ENCODE results near the gene KPNA1.
A peak's percentile ranks its signal among the peaks of the same experiment; 100 is the strongest.

KPNA1 gene

DNA sequence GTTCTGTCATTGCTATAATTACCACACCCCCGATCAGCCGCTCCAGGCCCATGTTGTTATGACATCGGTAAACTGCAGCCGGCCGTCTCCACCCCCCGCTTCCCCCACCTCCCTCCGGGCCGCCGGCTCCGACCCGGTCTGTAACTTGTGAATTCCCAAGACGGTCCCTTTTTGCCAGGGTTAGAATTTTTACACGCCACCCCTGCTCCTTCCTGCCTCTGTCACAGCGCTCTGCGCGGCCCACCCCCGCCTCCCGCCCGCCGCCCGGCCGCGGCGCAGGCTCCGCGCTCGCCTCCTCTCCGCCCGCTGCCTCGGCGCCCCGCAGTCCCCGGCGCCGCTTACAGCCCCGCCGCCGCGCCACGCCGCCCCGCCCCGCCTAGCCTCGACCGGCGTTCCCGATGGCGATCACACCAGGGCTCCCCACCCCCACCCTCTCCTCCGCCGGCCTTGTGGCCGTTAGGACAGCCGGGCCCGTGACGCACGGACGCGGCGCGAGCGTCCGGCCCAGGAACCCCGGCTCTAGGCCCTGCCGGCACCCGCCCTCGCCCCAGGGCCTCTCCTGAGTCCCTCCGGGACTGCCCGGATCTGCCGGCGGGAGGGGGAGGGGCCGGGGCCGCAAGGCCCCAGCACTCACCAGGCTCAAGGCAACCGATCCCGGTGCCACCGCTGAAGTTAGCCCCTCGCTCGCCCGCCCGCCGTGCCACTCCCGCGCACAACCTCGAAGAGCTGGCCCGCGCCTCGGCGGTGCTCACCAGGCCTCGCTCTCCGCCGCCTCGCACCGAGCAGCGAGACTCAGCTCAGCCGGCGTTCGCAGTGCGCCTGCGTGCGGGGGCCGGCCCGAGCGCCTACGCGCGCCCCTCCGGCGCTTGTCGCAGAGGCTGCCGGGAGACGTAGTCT, at the start of gene KPNA1:
TSS of gene KPNA1 (minus strand) at position 817 of the 897 bp plus-strand sequence. CDS start 18,374 bp downstream, outside the sequence.
- peak; percentile 97 for DNase-seq (ENCODE audit: low spot score)

DNA sequence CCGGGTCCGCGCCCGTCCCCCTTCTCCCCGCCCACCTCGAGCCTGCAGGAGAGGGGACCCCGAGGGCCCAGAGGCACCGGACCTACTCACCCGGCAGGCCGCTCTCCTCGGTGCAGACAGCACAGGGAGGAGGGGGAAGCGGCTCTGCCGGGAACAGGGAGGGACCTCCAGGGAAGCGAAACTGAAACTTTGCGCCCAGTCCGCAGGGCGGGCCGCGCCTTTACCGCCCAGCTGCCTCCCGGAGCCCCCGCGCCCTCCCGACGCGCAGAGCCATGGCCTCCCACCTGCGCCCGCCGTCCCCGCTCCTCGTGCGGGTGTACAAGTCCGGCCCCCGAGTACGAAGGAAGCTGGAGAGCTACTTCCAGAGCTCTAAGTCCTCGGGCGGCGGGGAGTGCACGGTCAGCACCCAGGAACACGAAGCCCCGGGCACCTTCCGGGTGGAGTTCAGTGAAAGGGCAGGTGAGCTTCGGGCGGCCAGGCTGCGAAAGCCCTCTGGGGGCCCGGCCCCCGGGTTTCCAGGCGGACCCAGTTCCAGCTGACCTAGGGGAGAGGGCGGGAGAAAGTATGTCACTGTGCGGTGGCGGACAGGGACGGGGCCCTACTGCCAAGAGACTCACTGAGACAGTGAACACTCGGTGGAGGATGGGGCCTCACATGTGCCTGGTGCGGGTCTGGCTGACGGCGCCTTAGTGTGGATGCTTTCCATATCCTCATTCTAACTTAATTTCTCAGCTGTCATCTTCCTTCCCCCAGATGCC, 49.6 kb upstream of the KPNA1 start, which contains the start of the genes DTX3L and PARP9:
TSS of gene DTX3L (plus strand) at position 184 of the 758 bp plus-strand sequence. CDS start at position 273, 89 bp downstream.
TSS of gene PARP9 (minus strand) at position 146 of the 758 bp plus-strand sequence. CDS start 4,680 bp downstream, outside the sequence.
- peak; percentile 95 for DNase-seq (ENCODE audit: low spot score)

DNA sequence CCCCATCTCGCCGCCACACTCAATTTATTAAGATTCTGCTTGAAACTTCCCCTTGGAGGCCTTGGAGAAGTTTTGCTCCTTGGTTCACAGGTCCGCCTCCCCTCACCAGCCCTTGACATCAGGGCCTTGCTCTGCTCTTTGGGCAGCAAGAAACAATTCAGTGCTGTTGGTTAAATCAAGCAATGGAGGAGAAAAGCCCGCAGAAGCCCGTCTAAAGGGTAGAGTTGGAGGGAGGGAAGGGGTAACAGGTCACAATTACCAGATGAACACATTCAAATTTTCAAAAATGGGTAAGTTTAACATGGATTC, 48.9 kb upstream of the KPNA1 start:
- DNase-seq (ENCODE audit: low spot score) = peak; percentile 41

GRCh38 chr3:122562923-122563716, 48.4 kb upstream of the KPNA1 start:
- peak; percentile 26 for DNase-seq (ENCODE audit: low spot score)

DNA sequence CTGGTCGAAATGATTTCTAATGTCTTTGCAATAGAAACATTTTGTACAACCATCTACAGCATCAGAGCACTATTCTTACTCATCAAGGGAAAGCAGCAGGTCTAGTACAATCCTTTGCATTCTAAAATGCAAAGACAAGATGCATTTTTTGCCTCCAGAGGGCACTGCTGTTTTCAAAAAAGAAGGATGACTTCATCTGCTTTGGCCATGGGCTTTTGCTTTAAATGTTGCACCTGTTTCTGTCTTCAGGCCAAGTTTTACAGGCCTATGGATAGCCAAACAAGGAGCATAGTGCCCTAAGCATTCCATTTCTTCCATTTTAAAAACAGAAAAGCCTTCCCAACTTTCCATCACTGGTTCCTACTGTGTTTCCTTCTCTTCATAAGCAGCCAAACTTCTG, 45.9 kb upstream of the KPNA1 start:
- DNase-seq (ENCODE audit: low spot score) = peak; percentile 68

GRCh38 chr3:122559906-122560305, 45.2 kb upstream of the KPNA1 start:
- no peak for DNase-seq (ENCODE audit: low spot score)

DNA sequence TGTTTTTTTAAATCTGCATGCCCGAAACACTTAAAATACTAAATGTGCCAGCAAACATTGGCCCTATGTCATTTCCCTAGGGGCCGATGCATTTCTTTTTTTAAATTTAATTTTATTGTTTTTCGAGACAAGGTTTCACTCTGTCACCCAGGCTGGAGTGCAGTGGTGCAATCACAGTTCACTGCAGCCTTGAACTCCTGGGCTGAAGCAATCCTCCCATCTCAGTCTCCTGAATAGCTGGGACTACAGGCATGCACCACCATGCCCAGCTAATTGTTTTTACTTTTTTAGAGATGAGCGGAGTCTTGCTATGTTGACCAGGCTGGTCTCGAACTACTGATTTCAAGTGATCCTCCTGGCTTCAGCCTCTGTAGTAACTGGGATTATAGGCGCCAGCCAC, 43.9 kb upstream of the KPNA1 start:
- no peak for DNase-seq (ENCODE audit: low spot score)

DNA sequence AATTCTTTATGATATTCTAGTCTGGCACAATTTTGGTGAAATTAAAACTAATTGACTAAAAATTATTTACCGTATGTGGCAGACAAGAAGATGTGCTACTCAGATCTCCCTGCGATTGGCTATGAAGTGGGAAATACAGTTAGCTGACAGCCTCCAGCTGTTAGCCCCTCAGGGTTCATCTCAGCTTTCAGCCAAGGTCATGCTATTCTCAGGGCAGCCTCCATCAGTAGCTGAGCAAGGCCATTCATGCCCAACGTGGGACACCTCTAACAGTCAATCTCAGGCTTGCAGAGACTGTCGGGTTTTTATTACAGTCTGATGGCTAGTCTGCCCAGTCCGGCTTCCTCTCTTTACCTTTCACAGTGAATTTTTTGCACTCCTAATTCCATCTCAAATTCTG, 42.6 kb upstream of the KPNA1 start:
- DNase-seq (ENCODE audit: low spot score) = no peak

DNA sequence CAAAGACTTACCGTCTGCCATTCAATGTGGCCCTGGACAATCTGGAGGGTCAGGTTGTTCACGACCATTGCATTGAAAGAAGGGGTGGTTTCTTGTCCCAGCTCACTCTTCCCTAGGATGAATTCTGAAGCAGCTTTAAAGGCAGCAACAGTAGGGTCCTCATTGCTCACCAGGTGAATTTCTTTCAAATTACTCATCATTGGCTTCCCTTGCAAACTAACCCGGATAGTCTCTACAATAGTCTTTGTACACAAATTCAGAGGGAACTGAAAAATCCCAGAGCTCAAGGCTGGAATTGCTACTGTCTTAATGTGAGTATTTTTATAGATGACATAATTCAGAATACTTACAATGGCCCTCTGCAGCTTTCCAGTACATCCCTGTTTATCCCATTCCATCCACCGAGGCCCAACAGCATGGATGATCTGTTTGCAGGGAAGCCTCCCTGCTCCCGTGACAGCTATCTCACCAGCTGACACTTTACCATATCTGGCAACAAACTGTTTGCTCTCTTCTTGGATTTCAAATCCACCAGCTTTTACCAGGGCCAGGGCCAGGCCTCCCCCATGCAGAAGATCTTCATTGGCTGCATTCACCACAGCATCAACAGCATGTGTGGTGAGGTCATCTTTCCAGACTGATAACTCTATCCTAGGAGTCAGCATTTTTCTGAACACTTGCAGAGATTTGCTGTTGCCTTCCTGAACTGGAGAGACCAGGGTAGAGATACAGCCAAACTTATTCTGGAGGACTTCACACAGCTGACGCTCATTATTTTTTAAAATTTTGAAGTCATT, 40.7 kb upstream of the KPNA1 start:
- DNase-seq (ENCODE audit: low spot score) = peak; percentile 16

DNA sequence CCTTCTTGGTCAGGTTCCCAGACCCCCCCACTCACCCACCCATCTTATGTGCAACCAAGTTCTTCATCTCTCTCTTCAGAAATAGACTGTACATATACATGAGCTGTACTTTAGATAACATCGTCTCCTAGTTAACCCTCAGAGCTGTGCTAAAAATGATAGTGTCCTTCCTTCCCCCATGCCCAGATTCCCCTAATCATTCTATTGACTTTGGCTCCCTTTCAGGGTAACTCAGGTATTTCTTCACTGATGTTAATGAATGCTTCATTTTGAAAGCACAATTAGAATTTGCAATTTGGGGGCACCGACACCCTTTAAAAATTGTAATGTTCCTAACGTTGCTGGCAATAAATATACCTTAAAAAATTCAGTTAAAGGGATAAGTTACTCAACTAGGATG, 38.4 kb upstream of the KPNA1 start:
- no peak for DNase-seq (ENCODE audit: low spot score)

- no peak for DNase-seq (ENCODE audit: low spot score)
Measured at GRCh38 chr3:122548619-122549018, 33.9 kb upstream of the KPNA1 start.

- no peak for DNase-seq (ENCODE audit: low spot score)
Measured at GRCh38 chr3:122548076-122548475, 33.3 kb upstream of the KPNA1 start.

DNA sequence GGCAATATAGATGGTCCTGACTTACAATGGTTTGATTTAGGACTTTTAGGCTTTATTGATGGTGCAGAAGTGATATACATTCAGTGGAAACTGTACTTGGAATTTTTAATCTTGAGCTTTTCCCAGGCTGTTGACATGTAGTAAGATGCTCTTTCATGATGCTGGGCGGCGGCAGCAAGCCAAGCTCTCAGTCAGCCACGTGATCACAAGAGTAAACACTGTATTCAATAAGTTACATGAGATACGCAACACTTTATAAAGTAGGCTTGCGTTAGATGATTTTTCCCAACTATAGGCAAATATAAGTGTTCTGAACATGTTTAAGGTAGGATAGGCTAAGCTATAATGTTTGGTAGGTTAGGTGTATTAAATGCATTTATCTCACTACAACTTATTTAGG, 31.4 kb upstream of the KPNA1 start:
- no peak for DNase-seq (ENCODE audit: low spot score)

- no peak for DNase-seq (ENCODE audit: low spot score)
Measured at GRCh38 chr3:122538956-122539490, 24.3 kb upstream of the KPNA1 start.

- no peak for DNase-seq (ENCODE audit: low spot score)
Measured at GRCh38 chr3:122536632-122537001, 21.9 kb upstream of the KPNA1 start.

DNA sequence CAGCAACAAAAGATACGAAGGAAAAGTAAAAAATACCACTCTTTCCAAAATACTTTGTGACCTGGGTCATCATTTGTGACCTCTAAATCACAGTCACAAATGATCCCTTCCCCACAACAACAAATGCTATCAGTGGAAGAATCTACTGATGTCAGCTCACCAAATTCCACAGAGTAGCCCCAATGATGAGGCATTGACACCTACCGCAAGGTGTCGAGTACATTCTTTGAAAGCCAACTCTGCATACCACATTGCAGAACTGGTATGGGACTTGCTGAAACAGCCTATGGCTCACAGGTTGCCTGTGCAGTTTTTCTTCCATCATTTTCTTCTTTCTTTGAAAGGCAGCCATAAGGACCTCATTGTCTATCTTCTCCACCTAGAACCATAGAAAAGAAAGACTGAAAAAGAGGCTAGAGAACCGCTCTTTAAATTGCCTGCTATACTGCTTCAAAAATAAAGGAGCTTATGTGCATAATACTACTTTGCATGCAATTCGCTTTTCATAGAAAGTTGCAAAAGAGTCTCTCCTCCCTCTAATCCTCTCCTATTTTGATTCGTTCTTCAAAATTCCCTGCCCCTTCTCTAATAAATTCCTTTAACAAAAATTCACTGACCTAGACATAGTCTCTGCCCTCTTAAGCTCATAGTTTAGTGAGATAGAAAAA, 21.4 kb upstream of the KPNA1 start:
- no peak for DNase-seq (ENCODE audit: low spot score)

GRCh38 chr3:122533931-122534334, 19.2 kb upstream of the KPNA1 start:
- DNase-seq (ENCODE audit: low spot score) = peak; percentile 77

- no peak for DNase-seq (ENCODE audit: low spot score)
Measured at GRCh38 chr3:122533480-122533879, 18.7 kb upstream of the KPNA1 start.

DNA sequence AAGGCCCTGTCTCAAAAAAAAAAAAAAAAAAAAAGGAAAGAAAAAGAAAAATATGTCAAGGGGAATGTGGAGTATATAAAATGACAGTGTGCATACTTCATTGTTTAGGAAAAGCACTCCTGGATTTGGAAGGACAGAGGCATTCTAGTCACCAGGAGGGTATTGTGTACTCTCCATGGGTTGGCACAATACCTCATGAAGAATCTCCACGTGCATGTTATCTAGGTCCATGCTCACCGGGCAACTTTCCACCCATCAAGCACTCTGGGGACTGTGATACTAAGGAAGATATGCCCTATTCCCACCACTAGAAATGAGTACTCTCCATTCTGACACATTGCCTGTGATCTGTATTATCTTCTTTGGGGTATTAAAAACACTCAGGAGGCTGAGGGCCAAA, 15.4 kb upstream of the KPNA1 start:
- no peak for DNase-seq (ENCODE audit: low spot score)

GRCh38 chr3:122523317-122523716, 8.6 kb upstream of the KPNA1 start:
- DNase-seq (ENCODE audit: low spot score) = no peak

- no peak for DNase-seq (ENCODE audit: low spot score)
Measured at GRCh38 chr3:122520861-122521260, 6.1 kb upstream of the KPNA1 start.

Data from GM03348 (cell line).